ENCODE measurements around the gene BAIAP2L1.
"Not testable (repeated sequence)": the region's sequence is repeated elsewhere in the genome, so short reads cannot be mapped to it uniquely, and the experiment has no call there.

The BAIAP2L1 gene

GRCh38 chr7:98387544-98388226 lies 13.2 kb downstream of the BAIAP2L1 start:
- DNase-seq (ENCODE audit: low spot score) = no peak
- ChIA-PET POLR2A (ENCODE audit: low non-redundant PET) (no interaction called here), CTCF (no interaction called here)

GRCh38 chr7:98387131-98387530 lies 13.8 kb downstream of the BAIAP2L1 start:
- ChIA-PET POLR2A (ENCODE audit: low non-redundant PET) (no interaction called here), CTCF (no interaction called here)
- TF ChIP-seq, protein P1, sequence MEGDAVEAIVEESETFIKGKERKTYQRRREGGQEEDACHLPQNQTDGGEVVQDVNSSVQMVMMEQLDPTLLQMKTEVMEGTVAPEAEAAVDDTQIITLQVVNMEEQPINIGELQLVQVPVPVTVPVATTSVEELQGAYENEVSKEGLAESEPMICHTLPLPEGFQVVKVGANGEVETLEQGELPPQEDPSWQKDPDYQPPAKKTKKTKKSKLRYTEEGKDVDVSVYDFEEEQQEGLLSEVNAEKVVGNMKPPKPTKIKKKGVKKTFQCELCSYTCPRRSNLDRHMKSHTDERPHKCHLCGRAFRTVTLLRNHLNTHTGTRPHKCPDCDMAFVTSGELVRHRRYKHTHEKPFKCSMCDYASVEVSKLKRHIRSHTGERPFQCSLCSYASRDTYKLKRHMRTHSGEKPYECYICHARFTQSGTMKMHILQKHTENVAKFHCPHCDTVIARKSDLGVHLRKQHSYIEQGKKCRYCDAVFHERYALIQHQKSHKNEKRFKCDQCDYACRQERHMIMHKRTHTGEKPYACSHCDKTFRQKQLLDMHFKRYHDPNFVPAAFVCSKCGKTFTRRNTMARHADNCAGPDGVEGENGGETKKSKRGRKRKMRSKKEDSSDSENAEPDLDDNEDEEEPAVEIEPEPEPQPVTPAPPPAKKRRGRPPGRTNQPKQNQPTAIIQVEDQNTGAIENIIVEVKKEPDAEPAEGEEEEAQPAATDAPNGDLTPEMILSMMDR (conservative IDR thresholded peaks at IDR 0.05; ENCODE audit: low read depth) = no peak
- no peak overlapping the region for H3K27ac ChIP-seq
- DNase-seq (ENCODE audit: low spot score) = no peak

More at GRCh38 chr7:98387544-98388226, 13.2 kb downstream of the BAIAP2L1 start:
- H3K27ac ChIP-seq = no peak overlapping the region
- TF ChIP-seq, protein P1 (conservative IDR thresholded peaks at IDR 0.05; ENCODE audit: low read depth) = no peak

DNA sequence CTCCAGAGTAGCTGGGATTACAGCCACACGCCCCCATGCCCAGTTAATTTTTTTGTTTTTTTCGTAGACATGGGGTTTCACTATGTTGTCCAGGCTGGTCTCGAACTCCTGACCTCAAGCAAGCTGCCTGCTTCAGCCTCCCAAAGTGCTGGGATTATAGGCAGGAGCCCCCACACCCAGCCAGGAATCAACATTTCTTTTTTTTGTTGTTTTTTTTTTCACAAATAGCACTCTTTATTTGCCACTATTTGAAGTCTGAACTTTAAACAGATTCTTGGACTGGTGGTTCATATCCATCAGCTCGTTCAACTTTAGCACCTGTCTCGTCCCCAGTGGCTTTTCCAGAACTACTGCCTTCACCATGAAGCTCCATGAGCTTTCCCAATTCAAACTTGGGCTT lies 15.4 kb downstream of the BAIAP2L1 start:
- DNase-seq (ENCODE audit: low spot score); POLR2A ChIA-PET (ENCODE audit: low non-redundant PET); H3K27ac ChIP-seq: not testable (repeated sequence)
- CTCF ChIA-PET = interaction anchor here (0.7 kb wide), 1 partner anchor 456 kb away, joined by 3 read pairs; no protein-coding TSS in a partner anchor

DNA sequence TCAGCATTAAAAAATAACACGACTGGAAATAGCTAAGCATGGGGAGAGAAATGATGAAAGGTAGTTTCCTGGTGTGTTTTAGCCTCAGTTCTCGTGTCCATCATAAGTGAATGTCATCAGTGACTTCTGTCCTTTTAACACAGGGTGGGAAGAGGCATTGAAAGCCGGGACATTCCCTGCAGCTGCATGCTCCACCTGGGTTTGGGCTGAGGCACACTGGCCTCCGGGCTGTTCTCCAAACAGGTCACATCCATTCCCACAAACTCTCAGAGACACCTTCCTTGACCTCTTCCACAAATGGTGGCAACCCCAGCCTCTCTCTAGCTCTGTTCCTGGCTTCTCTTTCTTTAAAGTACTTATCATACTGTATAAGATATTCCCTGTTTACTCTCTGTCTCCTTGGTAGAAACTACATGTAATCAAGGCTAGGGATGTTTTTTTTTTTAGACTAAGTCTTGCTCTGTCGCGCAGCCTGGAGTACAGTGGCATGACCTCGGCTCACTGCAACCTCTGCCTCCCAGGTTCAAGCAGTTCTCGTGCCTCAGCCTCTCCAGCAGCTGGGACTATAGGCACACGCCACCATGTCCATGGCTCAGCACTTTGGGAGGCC lies 22.6 kb downstream of the BAIAP2L1 start:
- ChIA-PET POLR2A (ENCODE audit: low non-redundant PET) (no interaction called here), CTCF (interaction anchor here (0.7 kb wide), 1 partner anchor 10 kb away, joined by 8 read pairs; no protein-coding TSS in a partner anchor)
- TF ChIP-seq, protein P1 (conservative IDR thresholded peaks at IDR 0.05; ENCODE audit: low read depth) = no peak
- H3K27ac ChIP-seq = peak overlapping the region; percentile 42
- DNase-seq (ENCODE audit: low spot score) = no peak

DNA sequence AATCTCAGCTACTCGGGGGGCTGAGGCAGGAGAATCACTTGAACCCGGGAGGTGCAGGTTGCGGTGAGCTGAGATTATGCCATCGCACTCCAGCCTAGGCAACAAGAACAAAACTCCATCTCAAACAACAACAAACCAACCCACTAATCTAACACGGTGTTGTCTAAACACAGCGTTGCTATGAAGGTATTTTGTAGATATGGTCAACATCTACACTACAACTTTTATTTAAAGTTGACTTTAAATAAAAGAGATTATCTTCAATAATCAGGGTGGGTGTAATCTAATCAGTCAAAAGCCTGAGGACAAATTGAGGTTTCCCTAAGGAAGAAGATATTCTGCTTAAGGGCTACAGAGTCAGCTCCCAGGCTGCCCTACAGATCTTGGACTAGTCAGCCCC lies 24.2 kb downstream of the BAIAP2L1 start:
- DNase-seq (ENCODE audit: low spot score) = no peak
- no peak overlapping the region for H3K27ac ChIP-seq
- ChIA-PET POLR2A (ENCODE audit: low non-redundant PET) (interaction anchor here (0.7 kb wide), 1 partner anchor 23 kb away, joined by 5 read pairs; no protein-coding TSS in a partner anchor), CTCF (no interaction called here)
- TF ChIP-seq, protein P1 (conservative IDR thresholded peaks at IDR 0.05; ENCODE audit: low read depth) = no peak

- ChIA-PET CTCF (no interaction called here), POLR2A (ENCODE audit: low non-redundant PET) (no interaction called here)
- TF ChIP-seq, protein P1 (conservative IDR thresholded peaks at IDR 0.05; ENCODE audit: low read depth) = no peak
- no peak for DNase-seq (ENCODE audit: low spot score)
- no peak overlapping the region for H3K27ac ChIP-seq
Observed at GRCh38 chr7:98375664-98376063, 25.2 kb downstream of the BAIAP2L1 start.

GRCh38 chr7:98374285-98374680 lies 26.6 kb downstream of the BAIAP2L1 start:
- DNase-seq (ENCODE audit: low spot score) = no peak
- ChIA-PET POLR2A (ENCODE audit: low non-redundant PET) (no interaction called here), CTCF (interaction anchor here (0.7 kb wide), 1 partner anchor 30 kb away, joined by 6 read pairs; no protein-coding TSS in a partner anchor)
- no peak overlapping the region for H3K27ac ChIP-seq
- TF ChIP-seq, protein P1 (conservative IDR thresholded peaks at IDR 0.05; ENCODE audit: low read depth) = no peak
